GM23248 (cell line): Measurements from ENCODE around the gene BBS1.

Experiments used
- EZH2 ChIP-seq: fragments of 200-600 bp; sonication (generic); IDR thresholded peaks from 2 replicates; pipeline ENCODE4 v1.6.1; 2018; ENCODE audit warnings: antibody characterized with exemption, mild to moderate bottlenecking; ENCODE audit not compliant: insufficient read depth, poor library complexity, severe bottlenecking
- EZH2phosphoT487 ChIP-seq: fragments of 200-600 bp; sonication (generic); IDR thresholded peaks from 2 replicates; pipeline ENCODE4 v1.6.1; 2018; ENCODE audit warnings: antibody characterized with exemption, moderate library complexity, mild to moderate bottlenecking, low read depth; ENCODE audit not compliant: insufficient read depth

DNA sequence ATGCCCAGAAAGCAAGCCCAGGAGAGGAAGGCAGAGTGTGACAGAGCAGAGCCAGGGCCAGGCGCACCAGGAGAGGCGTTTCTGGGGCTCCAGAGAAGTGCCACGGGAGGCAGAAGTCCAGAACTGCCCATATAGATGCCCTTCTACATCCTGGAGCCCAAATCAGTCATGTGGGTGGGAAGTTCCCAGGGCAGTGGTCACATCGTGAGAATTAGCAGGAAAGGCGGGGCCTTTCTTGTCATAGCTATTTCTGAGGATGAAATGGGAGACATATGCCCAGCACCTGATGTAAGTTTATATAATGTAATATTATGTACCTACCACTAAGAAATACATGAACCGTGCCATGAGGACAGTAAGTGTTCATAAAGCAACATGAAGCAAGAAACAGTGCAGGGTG, 22.3 kb downstream of the BBS1 start:
- TF ChIP-seq EZH2: no peak
- TF ChIP-seq EZH2phosphoT487: no peak
